Measurements from ENCODE around the gene OTUD1.
A peak's percentile ranks its signal among the peaks of the same experiment; 100 is the strongest.

OTUD1 gene

GRCh38 chr10:23441251-23441650, 2.4 kb downstream of the OTUD1 start:
- POLR2A ChIA-PET = no interaction called here
- CTCF ChIA-PET = no interaction called here
- TF ChIP-seq CTCF (IDR thresholded peaks at IDR 0.05; ENCODE audit: control extremely low read depth, extremely low read depth, low read depth, missing control alignments) = no peak
- DNase-seq (ENCODE audit: extremely low spot score) = no peak

GRCh38 chr10:23442936-23443335, 4.1 kb downstream of the OTUD1 start:
- POLR2A ChIA-PET = no interaction called here
- TF ChIP-seq CTCF (IDR thresholded peaks at IDR 0.05; ENCODE audit: control extremely low read depth, extremely low read depth, low read depth, missing control alignments) = no peak
- CTCF ChIA-PET = interaction anchor here (0.9 to 1.8 kb wide), 5 partner anchors 10 to 29 kb away, joined by 3 to 10 read pairs (median 3); no protein-coding TSS in a partner anchor
- DNase-seq (ENCODE audit: extremely low spot score) = no peak

- DNase-seq (ENCODE audit: extremely low spot score) = no peak
- CTCF ChIA-PET = interaction anchor here (1.0 kb wide), 1 partner anchor 128 kb away, joined by 3 read pairs; no protein-coding TSS in a partner anchor
- TF ChIP-seq CTCF (IDR thresholded peaks at IDR 0.05; ENCODE audit: control extremely low read depth, extremely low read depth, low read depth, missing control alignments) = no peak
- POLR2A ChIA-PET = no interaction called here
Measured at GRCh38 chr10:23445591-23445990, 6.7 kb downstream of the OTUD1 start.

GRCh38 chr10:23448323-23448722, 9.4 kb downstream of the OTUD1 start:
- no peak for TF ChIP-seq CTCF (IDR thresholded peaks at IDR 0.05; ENCODE audit: control extremely low read depth, extremely low read depth, low read depth, missing control alignments)
- ChIA-PET POLR2A (interaction anchor here (0.8 kb wide), 1 partner anchor 34 kb away, joined by 3 read pairs; no protein-coding TSS in a partner anchor), CTCF (interaction anchor here (1.6 kb wide), 1 partner anchor 13 kb away, joined by 5 read pairs; no protein-coding TSS in a partner anchor)
- no peak for DNase-seq (ENCODE audit: extremely low spot score)

GRCh38 chr10:23448802-23449570, 10.1 kb downstream of the OTUD1 start:
- no peak for TF ChIP-seq CTCF (IDR thresholded peaks at IDR 0.05; ENCODE audit: control extremely low read depth, extremely low read depth, low read depth, missing control alignments)
- ChIA-PET POLR2A (interaction anchor here (0.8 kb wide), 1 partner anchor 35 kb away, joined by 3 read pairs; no protein-coding TSS in a partner anchor), CTCF (no interaction called here)
- peak; percentile 60 for DNase-seq (ENCODE audit: extremely low spot score)

- no peak for TF ChIP-seq CTCF (IDR thresholded peaks at IDR 0.05; ENCODE audit: control extremely low read depth, extremely low read depth, low read depth, missing control alignments)
- no peak for DNase-seq (ENCODE audit: extremely low spot score)
- ChIA-PET CTCF (interaction anchor here (1.1 to 2.1 kb wide), 4 partner anchors 9 to 137 kb away, joined by 3 to 10 read pairs (median 5); no protein-coding TSS in a partner anchor), POLR2A (no interaction called here)
Measured at GRCh38 chr10:23452033-23452655, 13.3 kb downstream of the OTUD1 start.

Data from GM10248 (cell line).